Measurements from ENCODE around the gene SRPK3. TPM values are rescaled to one million over a fixed set of nuclear protein-coding genes. Genes with fewer than 3 reads are reported as not detected.

Gene SRPK3
- total RNA-seq, 2 donors from 2014 or later, result 19.4 to 24.6 TPM

DNA sequence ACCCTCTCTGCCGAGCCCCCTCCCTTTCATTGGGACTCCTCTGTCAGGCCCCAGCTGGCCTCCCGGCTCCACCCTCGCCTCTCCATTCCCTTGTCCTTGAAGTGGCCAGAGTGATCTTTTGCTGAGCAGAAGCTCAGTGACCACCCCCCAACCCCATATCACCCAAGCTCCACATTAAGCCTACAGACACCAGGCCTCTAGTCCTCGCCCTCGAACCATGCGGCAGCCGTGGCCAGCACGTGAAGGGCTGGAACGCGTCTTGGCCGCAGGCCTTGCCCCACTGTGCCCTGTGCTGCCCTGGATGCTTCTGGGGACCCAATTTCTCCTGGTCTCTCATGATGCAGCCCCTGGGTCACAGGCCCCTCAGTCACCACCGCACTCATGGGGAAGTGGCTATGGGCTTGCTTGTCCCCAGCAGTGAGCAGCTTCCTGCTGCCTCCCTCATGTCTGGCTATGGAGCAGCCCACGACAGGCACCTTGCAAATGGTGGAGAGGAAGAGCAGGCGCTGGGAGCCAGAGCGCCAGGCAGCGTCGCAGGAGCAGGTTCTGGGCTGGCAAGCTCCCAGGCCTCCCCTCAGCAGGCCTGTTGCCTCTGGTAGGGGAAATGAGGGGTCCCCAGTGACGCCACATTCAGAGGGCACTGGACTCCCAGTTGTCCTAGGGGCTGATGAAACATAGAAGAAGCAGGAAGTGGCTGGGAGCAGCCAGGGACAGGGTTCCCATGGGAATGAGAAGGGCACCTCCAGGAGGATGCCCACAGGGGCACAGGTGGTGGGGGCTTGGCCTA is 757 bp upstream of the SRPK3 start:
- Histone ChIP-seq H3K9me3 (no peaks in the 10 kb centered on the region), H3K4me3 (peak overlapping the region in 1 of 2 donors; percentile 32), H3K36me3 (peaks cover 3% of the 10 kb centered on the region), H3K27me3 (no peaks in the 10 kb centered on the region), H3K27ac (peak overlapping the region; percentile 75 to 84), H3K4me1 (peaks cover 0 to 25% of the 10 kb centered on the region in 2 donors)
- no peak for DNase-seq (ENCODE audit: low spot score)
- TF ChIP-seq, protein P1, sequence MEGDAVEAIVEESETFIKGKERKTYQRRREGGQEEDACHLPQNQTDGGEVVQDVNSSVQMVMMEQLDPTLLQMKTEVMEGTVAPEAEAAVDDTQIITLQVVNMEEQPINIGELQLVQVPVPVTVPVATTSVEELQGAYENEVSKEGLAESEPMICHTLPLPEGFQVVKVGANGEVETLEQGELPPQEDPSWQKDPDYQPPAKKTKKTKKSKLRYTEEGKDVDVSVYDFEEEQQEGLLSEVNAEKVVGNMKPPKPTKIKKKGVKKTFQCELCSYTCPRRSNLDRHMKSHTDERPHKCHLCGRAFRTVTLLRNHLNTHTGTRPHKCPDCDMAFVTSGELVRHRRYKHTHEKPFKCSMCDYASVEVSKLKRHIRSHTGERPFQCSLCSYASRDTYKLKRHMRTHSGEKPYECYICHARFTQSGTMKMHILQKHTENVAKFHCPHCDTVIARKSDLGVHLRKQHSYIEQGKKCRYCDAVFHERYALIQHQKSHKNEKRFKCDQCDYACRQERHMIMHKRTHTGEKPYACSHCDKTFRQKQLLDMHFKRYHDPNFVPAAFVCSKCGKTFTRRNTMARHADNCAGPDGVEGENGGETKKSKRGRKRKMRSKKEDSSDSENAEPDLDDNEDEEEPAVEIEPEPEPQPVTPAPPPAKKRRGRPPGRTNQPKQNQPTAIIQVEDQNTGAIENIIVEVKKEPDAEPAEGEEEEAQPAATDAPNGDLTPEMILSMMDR (IDR thresholded peaks at IDR 0.05), result no peak

DNA sequence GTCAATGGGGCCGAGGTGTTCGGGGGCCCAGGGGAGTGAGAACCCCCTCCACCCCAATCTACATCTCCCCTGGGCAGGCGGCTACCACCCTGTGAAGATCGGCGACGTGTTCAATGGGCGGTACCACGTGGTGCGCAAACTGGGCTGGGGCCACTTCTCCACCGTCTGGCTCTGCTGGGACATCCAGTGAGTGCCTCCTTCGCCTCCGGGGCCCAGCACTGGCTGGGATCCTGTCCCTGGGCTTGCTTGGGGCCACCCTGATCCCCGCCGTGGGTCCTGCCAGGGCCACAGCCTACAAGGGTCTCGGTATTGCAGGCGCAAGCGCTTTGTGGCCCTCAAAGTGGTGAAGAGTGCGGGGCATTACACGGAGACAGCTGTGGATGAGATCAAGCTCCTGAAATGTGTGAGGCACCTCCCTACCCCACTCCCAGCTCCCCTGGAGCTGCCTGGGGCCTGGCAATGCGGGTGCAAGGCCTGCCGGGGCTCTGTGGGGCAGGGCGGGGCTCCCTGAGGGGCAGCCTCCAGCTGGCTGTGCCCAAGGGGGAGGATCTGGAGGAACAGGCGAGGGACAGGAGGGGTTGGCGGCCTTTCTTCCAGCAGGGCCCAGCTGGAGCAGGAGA is 697 bp downstream of the SRPK3 start:
- no peaks in the 10 kb centered on the region for H3K9me3 ChIP-seq
- DNase-seq (ENCODE audit: low spot score), result no peak

DNA sequence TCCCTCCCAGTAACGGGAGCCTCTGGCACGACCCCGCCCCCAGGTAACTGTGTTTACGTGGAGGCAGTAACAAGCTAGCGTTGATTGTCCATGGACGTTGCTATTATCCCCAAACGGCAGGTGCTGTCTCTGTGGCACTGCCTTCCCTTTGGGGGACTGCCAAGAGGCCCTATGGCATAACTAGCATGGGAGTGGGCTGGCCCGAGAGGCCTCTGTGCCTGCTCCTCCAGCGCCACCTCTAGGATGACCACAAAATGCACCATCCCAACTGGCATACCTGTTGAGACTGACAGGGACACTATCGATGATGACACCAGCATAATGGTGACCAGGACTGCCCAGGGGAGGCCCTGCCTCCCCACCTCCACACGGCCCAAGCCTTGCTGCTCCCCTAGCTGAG is 1.5 kb downstream of the SRPK3 start:
- no peak for DNase-seq (ENCODE audit: low spot score)
- Histone ChIP-seq H3K9me3 (no peaks in the 10 kb centered on the region), H3K4me3 (no peak overlapping the region), H3K27me3 (no peaks in the 10 kb centered on the region), H3K27ac (no peak overlapping the region), H3K4me1 (peaks cover 0 to 25% of the 10 kb centered on the region in 2 donors), H3K36me3 (peaks cover 21% of the 10 kb centered on the region)
- TF ChIP-seq, protein P1 (IDR thresholded peaks at IDR 0.05), result peak in 1 of 2 donors; percentile 21

More for the DNA sequence above, 697 bp downstream of the SRPK3 start:
- peak overlapping the region; percentile 19 to 32 for H3K4me3 ChIP-seq
- H3K27ac ChIP-seq, result peak overlapping the region; percentile 75 to 84
- TF ChIP-seq, protein P1 (IDR thresholded peaks at IDR 0.05), result no peak
- H3K4me1 ChIP-seq, result peaks cover 0 to 25% of the 10 kb centered on the region in 2 donors
- H3K36me3 ChIP-seq, result peaks cover 18% of the 10 kb centered on the region
- H3K27me3 ChIP-seq, result no peaks in the 10 kb centered on the region

DNA sequence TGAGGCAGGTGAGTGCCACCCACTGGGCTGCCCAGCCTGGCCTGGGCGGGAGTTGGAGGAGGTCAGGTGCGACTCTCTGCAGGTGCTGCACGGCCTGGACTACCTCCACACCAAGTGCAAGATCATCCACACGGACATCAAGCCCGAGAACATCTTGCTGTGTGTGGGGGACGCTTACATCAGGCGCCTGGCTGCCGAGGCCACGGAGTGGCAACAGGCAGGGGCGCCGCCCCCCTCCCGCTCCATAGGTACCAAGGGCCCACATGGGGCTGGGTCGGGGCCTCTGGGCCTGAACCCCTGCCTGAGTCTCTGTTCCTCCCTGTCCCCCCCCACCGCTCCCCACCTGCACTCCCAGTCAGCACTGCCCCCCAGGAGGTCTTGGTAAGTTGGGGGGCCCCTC is 2.0 kb downstream of the SRPK3 start:
- peaks cover 0 to 25% of the 10 kb centered on the region in 2 donors for H3K4me1 ChIP-seq
- H3K27ac ChIP-seq, result no peak overlapping the region
- no peaks in the 10 kb centered on the region for H3K27me3 ChIP-seq
- TF ChIP-seq, protein P1 (IDR thresholded peaks at IDR 0.05), result no peak
- peaks cover 21% of the 10 kb centered on the region for H3K36me3 ChIP-seq
- no peaks in the 10 kb centered on the region for H3K9me3 ChIP-seq
- no peak overlapping the region for H3K4me3 ChIP-seq
- DNase-seq (ENCODE audit: low spot score), result no peak

DNA sequence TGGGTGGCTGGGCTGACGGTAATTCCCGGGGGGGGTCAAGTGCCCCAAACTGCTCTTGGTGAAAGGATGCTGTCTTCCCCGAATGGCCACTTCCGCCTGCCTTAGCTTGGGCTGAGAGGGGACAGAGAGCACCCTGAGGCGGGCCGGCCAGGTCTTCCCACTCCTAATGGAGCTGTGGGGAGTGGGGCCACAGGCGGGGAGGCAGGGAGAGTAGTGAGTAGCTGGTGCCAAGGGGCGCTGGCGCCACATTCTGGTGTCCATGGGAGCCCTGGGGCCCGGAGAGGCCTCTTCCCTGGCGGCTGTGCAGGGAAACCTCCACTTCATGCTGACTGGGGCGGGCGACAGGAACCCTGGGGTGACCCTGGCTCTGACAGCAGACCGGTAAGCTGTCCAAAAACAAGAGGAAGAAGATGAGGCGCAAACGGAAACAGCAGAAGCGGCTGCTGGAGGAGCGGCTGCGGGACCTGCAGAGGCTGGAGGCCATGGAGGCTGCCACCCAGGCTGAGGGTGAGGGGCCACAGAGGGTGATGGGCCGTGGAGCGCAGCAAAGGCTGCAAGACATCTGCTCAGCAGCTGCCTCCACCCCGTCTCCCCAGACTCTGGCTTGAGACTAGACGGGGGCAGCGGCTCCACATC is 2.7 kb downstream of the SRPK3 start:
- H3K27me3 ChIP-seq, result no peaks in the 10 kb centered on the region
- peaks cover 0 to 25% of the 10 kb centered on the region in 2 donors for H3K4me1 ChIP-seq
- no peak overlapping the region for H3K27ac ChIP-seq
- TF ChIP-seq, protein P1 (IDR thresholded peaks at IDR 0.05), result no peak
- no peaks in the 10 kb centered on the region for H3K9me3 ChIP-seq
- no peak for DNase-seq (ENCODE audit: low spot score)
- H3K36me3 ChIP-seq, result peaks cover 22% of the 10 kb centered on the region
- no peak overlapping the region for H3K4me3 ChIP-seq
